Fibroblast of lung (primary cell): ENCODE measurements around the gene CSAG1.
"Not testable (repeated sequence)": the region's sequence is repeated elsewhere in the genome, so short reads cannot be mapped to it uniquely, and the experiment has no call there.

Source experiments
- CTCF ChIP-seq, 2 donors: IDR thresholded peaks in 1 of 2; conservative IDR thresholded peaks in 1 of 2; 1 replicate in 1 of 2; 2 replicates in 1 of 2; pipeline ENCODE4 v1.5.1; 2011 to 2012; ENCODE audit warnings: low read length in 2 of 2, control low read depth in 1 of 2, inconsistent platforms in 1 of 2, low read depth in 1 of 2, mild to moderate bottlenecking in 1 of 2
- EZH2 ChIP-seq: IDR thresholded peaks from 2 replicates; pipeline ENCODE4 v1.5.1; 2012; ENCODE audit warnings: low read length, control low read depth, mild to moderate bottlenecking; ENCODE audit errors: missing control alignments

- not testable (repeated sequence) for TF ChIP-seq CTCF (conservative IDR thresholded peaks at IDR 0.05 in 1 of 2, IDR thresholded peaks at IDR 0.05 in 1 of 2; ENCODE audit: low read depth in 1 of 2, low read length in 2 of 2); EZH2
These were observed 52.5 kb downstream of the CSAG1 start for GRCh38 chrX:152681012-152681411.
